GM23338 (cell line): ENCODE results near the gene CABLES1. TPM values are rescaled to one million over a fixed set of nuclear protein-coding genes. Genes with fewer than 3 reads are reported as not detected.

Experiments used
- ATAC-seq: fragments of 200-7000 bp; cut with Tn5 transposase; 3 replicates; pipeline ENCODE4 v1.9.1; 2020
- DNase-seq: peaks from one replicate; pipeline ENCODE4 v3.0.0-alpha.2; 2015; ENCODE audit warnings: low spot score
- H2AFZ ChIP-seq: fragments of 200-600 bp; sonication (generic); 2 replicates; pipeline ENCODE4 v1.8.0; 2016; ENCODE audit warnings: antibody characterized with exemption, mild to moderate bottlenecking, moderate library complexity
- H3F3A ChIP-seq: fragments of 200-600 bp; sonication (generic); replicated peaks from 2 replicates; pipeline ENCODE4 v1.8.0; 2017; ENCODE audit warnings: antibody characterized with exemption, mixed run types, low read depth
- H3K27ac ChIP-seq: fragments of 200-600 bp; sonication (generic); 2 replicates; pipeline ENCODE4 v1.6.1; 2016; ENCODE audit warnings: low read depth
- H3K27me3 ChIP-seq: fragments of 200-600 bp; sonication (generic); 2 replicates; pipeline ENCODE4 v1.8.0; 2016; ENCODE audit warnings: mild to moderate bottlenecking, mixed run types, moderate library complexity; ENCODE audit not compliant: insufficient read depth
- H3K36me3 ChIP-seq: fragments of 200-600 bp; sonication (generic); 2 replicates; pipeline ENCODE4 v1.8.0; 2016; ENCODE audit warnings: mild to moderate bottlenecking; ENCODE audit not compliant: insufficient read depth
- H3K4me1 ChIP-seq: fragments of 200-600 bp; sonication (generic); 2 replicates; pipeline ENCODE4 v1.8.0; 2016; ENCODE audit warnings: mild to moderate bottlenecking, moderate library complexity; ENCODE audit not compliant: insufficient read depth
- H3K4me2 ChIP-seq: fragments of 200-600 bp; sonication (generic); 2 replicates; pipeline ENCODE4 v1.7.1; 2017; ENCODE audit warnings: mixed run types
- H3K4me3 ChIP-seq: fragments of 200-600 bp; sonication (generic); 2 replicates; pipeline ENCODE4 v1.6.1; 2016; ENCODE audit warnings: mixed run types
- H3K79me2 ChIP-seq: fragments of 200-600 bp; sonication (generic); replicated peaks from 2 replicates; pipeline ENCODE4 v1.8.0; 2017; ENCODE audit warnings: mild to moderate bottlenecking; ENCODE audit not compliant: insufficient read depth
- H3K9me2 ChIP-seq: fragments of 200-600 bp; sonication (generic); 2 replicates; pipeline ENCODE4 v1.8.0; 2017; ENCODE audit not compliant: insufficient read depth
- H4K20me1 ChIP-seq: fragments of 200-600 bp; sonication (generic); replicated peaks from 2 replicates; pipeline ENCODE4 v1.8.0; 2017; ENCODE audit warnings: mild to moderate bottlenecking; ENCODE audit not compliant: insufficient read depth
- H3K27ac Mint-ChIP-seq: 2 replicates; pipeline ENCODE4 v1.8.0; 2020; ENCODE audit warnings: inconsistent platforms, mild to moderate bottlenecking, moderate library complexity, mixed read lengths
- H3K27me3 Mint-ChIP-seq: 3 replicates; pipeline ENCODE4 v1.8.0; 2022; ENCODE audit warnings: low read depth, mild to moderate bottlenecking, moderate library complexity, mixed read lengths, inconsistent platforms; ENCODE audit not compliant: insufficient read depth, poor library complexity
- H3K36me3 Mint-ChIP-seq: 3 replicates; pipeline ENCODE4 v1.8.0; 2021; ENCODE audit warnings: low read depth, mild to moderate bottlenecking, inconsistent platforms, moderate library complexity, mixed read lengths
- H3K4me1 Mint-ChIP-seq: 3 replicates; pipeline ENCODE4 v1.8.0; 2020; ENCODE audit warnings: mild to moderate bottlenecking, inconsistent platforms, mixed read lengths
- H3K4me3 Mint-ChIP-seq: 3 replicates; pipeline ENCODE4 v1.8.0; 2021; ENCODE audit warnings: moderate library complexity, mild to moderate bottlenecking, inconsistent platforms, mixed read lengths
- H3K9me3 Mint-ChIP-seq: 3 replicates; pipeline ENCODE4 v1.8.0; 2020; ENCODE audit warnings: moderate library complexity, mild to moderate bottlenecking, inconsistent platforms, mixed read lengths
- CREB1 ChIP-seq: fragments of 250-450 bp; sonication (Bioruptor Pico); IDR thresholded peaks from 2 replicates; pipeline ENCODE4 v1.5.0; 2020; ENCODE audit warnings: low read depth, mild to moderate bottlenecking, moderate library complexity
- POLR2AphosphoS5 ChIP-seq: IDR thresholded peaks from 2 replicates; pipeline ENCODE4 v1.6.1; 2016; ENCODE audit warnings: antibody characterized with exemption, low read depth
- polyA plus RNA-seq: library from polyadenylated mRNA; unstranded; fragments of >200 nt; fragmentation: Nextera tagmentation; extraction: Ambion mirVana; gene quantifications from 2 replicates; pipeline ENCODE4 v1.2.1, GENCODE V29; 2016
- total RNA-seq: library from RNA; depleted of rRNA; stranded (reverse); fragments of >200 nt; shearing (Covaris generic); gene quantifications from 2 replicates; pipeline ENCODE4 v1.2.3, GENCODE V29; 2014
- TF ChIP-seq, protein P1 (sequence below): IDR thresholded peaks from one replicate; pipeline ENCODE4 v1.6.1; 2018; ENCODE audit warnings: antibody characterized with exemption; ENCODE audit not compliant: unreplicated experiment
- TF ChIP-seq, protein P2 (sequence below): fragments of 250-450 bp; sonication (Bioruptor Pico); IDR thresholded peaks from 2 replicates; pipeline ENCODE4 v1.5.0; 2020; ENCODE audit warnings: mild to moderate bottlenecking, moderate library complexity

CABLES1 gene
- total and polyA plus RNA-seq, 2 experiments from 2014 or later: 2.6 to 12.4 TPM

DNA sequence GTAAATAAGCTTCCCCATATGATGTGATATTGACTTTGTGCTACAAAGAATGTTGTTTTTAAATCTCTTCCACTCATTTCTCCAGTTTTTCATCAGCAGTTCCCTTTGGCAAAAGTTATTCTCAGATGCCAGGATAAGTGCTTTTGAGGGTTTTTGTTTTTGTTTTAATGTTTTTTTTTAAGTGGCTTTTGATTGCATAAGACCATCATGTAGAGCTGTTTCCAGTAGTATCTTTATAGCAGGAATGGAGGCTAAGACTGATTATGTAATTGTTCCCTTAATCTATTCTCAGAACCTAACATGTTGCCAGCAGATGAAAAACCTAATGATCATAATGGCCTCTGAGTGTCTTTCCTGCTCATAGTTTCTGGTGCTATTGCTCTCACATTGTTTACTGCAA, 77.9 kb downstream of the CABLES1 start:
- no peak overlapping the region for H3K27ac Mint-ChIP-seq
- Histone ChIP-seq H3K4me1 (no peaks in the 10 kb centered on the region), H3K4me2 (no peak overlapping the region), H3K79me2 (no peaks in the 10 kb centered on the region; the same call in 1 of the 2 replicates), H3K27ac (no peak overlapping the region), H3K36me3 (peaks cover 8% of the 10 kb centered on the region; the same call in 1 of the 2 replicates), H3F3A (no peaks in the 10 kb centered on the region), H3K27me3 (no peaks in the 10 kb centered on the region), H3K4me3 (no peak overlapping the region), H4K20me1 (no peaks in the 10 kb centered on the region; the same call in 1 of the 2 replicates), H2AFZ (no peak overlapping the region), H3K9me2 (no peaks in the 10 kb centered on the region)
- no peaks in the 10 kb centered on the region for H3K9me3 Mint-ChIP-seq
- no peak for ATAC-seq
- TF ChIP-seq POLR2AphosphoS5 (no peak), CREB1 (no peak)
- TF ChIP-seq, protein P1, sequence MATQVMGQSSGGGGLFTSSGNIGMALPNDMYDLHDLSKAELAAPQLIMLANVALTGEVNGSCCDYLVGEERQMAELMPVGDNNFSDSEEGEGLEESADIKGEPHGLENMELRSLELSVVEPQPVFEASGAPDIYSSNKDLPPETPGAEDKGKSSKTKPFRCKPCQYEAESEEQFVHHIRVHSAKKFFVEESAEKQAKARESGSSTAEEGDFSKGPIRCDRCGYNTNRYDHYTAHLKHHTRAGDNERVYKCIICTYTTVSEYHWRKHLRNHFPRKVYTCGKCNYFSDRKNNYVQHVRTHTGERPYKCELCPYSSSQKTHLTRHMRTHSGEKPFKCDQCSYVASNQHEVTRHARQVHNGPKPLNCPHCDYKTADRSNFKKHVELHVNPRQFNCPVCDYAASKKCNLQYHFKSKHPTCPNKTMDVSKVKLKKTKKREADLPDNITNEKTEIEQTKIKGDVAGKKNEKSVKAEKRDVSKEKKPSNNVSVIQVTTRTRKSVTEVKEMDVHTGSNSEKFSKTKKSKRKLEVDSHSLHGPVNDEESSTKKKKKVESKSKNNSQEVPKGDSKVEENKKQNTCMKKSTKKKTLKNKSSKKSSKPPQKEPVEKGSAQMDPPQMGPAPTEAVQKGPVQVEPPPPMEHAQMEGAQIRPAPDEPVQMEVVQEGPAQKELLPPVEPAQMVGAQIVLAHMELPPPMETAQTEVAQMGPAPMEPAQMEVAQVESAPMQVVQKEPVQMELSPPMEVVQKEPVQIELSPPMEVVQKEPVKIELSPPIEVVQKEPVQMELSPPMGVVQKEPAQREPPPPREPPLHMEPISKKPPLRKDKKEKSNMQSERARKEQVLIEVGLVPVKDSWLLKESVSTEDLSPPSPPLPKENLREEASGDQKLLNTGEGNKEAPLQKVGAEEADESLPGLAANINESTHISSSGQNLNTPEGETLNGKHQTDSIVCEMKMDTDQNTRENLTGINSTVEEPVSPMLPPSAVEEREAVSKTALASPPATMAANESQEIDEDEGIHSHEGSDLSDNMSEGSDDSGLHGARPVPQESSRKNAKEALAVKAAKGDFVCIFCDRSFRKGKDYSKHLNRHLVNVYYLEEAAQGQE: no peak
- TF ChIP-seq, protein P2, sequence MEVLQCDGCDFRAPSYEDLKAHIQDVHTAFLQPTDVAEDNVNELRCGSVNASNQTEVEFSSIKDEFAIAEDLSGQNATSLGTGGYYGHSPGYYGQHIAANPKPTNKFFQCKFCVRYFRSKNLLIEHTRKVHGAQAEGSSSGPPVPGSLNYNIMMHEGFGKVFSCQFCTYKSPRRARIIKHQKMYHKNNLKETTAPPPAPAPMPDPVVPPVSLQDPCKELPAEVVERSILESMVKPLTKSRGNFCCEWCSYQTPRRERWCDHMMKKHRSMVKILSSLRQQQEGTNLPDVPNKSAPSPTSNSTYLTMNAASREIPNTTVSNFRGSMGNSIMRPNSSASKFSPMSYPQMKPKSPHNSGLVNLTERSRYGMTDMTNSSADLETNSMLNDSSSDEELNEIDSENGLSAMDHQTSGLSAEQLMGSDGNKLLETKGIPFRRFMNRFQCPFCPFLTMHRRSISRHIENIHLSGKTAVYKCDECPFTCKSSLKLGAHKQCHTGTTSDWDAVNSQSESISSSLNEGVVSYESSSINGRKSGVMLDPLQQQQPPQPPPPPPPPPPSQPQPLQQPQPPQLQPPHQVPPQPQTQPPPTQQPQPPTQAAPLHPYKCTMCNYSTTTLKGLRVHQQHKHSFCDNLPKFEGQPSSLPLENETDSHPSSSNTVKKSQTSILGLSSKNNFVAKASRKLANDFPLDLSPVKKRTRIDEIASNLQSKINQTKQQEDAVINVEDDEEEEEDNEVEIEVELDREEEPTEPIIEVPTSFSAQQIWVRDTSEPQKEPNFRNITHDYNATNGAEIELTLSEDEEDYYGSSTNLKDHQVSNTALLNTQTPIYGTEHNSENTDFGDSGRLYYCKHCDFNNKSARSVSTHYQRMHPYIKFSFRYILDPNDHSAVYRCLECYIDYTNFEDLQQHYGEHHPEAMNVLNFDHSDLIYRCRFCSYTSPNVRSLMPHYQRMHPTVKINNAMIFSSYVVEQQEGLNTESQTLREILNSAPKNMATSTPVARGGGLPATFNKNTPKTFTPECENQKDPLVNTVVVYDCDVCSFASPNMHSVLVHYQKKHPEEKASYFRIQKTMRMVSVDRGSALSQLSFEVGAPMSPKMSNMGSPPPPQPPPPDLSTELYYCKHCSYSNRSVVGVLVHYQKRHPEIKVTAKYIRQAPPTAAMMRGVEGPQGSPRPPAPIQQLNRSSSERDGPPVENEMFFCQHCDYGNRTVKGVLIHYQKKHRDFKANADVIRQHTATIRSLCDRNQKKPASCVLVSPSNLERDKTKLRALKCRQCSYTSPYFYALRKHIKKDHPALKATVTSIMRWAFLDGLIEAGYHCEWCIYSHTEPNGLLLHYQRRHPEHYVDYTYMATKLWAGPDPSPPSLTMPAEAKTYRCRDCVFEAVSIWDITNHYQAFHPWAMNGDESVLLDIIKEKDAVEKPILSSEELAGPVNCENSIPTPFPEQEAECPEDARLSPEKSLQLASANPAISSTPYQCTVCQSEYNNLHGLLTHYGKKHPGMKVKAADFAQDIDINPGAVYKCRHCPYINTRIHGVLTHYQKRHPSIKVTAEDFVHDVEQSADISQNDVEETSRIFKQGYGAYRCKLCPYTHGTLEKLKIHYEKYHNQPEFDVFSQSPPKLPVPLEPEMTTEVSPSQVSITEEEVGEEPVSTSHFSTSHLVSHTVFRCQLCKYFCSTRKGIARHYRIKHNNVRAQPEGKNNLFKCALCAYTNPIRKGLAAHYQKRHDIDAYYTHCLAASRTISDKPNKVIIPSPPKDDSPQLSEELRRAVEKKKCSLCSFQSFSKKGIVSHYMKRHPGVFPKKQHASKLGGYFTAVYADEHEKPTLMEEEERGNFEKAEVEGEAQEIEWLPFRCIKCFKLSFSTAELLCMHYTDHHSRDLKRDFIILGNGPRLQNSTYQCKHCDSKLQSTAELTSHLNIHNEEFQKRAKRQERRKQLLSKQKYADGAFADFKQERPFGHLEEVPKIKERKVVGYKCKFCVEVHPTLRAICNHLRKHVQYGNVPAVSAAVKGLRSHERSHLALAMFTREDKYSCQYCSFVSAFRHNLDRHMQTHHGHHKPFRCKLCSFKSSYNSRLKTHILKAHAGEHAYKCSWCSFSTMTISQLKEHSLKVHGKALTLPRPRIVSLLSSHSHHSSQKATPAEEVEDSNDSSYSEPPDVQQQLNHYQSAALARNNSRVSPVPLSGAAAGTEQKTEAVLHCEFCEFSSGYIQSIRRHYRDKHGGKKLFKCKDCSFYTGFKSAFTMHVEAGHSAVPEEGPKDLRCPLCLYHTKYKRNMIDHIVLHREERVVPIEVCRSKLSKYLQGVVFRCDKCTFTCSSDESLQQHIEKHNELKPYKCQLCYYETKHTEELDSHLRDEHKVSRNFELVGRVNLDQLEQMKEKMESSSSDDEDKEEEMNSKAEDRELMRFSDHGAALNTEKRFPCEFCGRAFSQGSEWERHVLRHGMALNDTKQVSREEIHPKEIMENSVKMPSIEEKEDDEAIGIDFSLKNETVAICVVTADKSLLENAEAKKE: no peak
- H3K4me3 Mint-ChIP-seq: no peak overlapping the region
- peaks cover 3% of the 10 kb centered on the region for H3K27me3 Mint-ChIP-seq
- no peak for DNase-seq
- H3K4me1 Mint-ChIP-seq: no peaks in the 10 kb centered on the region
- peaks cover 29% of the 10 kb centered on the region for H3K36me3 Mint-ChIP-seq
